Stomach (tissue), 9 donors: ENCODE data around the gene HYDIN. TPM values are rescaled to one million over a fixed set of nuclear protein-coding genes. Genes with fewer than 3 reads are reported as not detected.

Experiments
- DNase-seq, 2 donors: peaks; one replicate each; pipeline versions ENCODE4 v3.0.0 to v3.0.0-alpha.2; 2013 to 2019
- H3K27ac ChIP-seq, 5 donors: fragments of 200-600 bp in 4 of 5; sonication (generic) in 4 of 5; one replicate each; pipeline ENCODE4 v1.5.1; 2013 to 2019; ENCODE audit warnings: mild to moderate bottlenecking in 1 of 5, moderate library complexity in 1 of 5
- H3K27me3 ChIP-seq, 3 donors: fragments of 200-600 bp; sonication (generic); one replicate each; pipeline ENCODE4 v1.5.1; 2017 to 2019; ENCODE audit warnings: mixed run types in 1 of 3
- H3K36me3 ChIP-seq, 4 donors: fragments of 200-600 bp; sonication (generic); 1 replicate in 3 of 4; 2 replicates in 1 of 4; pipeline ENCODE4 v1.5.1; 2016 to 2019
- H3K4me1 ChIP-seq, 4 donors: fragments of 200-600 bp; sonication (generic); one replicate each; pipeline ENCODE4 v1.5.1; 2016 to 2019
- H3K4me3 ChIP-seq, 4 donors: fragments of 200-600 bp; sonication (generic) in 3 of 4; one replicate each; pipeline ENCODE4 v1.5.1; 2016 to 2019; ENCODE audit warnings: mild to moderate bottlenecking in 1 of 4
- H3K9me3 ChIP-seq, 4 donors: fragments of 200-600 bp; sonication (generic); one replicate each; pipeline ENCODE4 v1.5.1; 2016 to 2019
- EP300 ChIP-seq: sonication (generic); formaldehyde crosslinking; IDR thresholded peaks from one replicate; pipeline ENCODE4 v1.6.1; 2017; ENCODE audit warnings: antibody characterized with exemption
- POLR2A ChIP-seq, 4 donors: fragments of 450-650 bp; IDR thresholded peaks; one replicate each; pipeline ENCODE4 v1.6.1; 2016; ENCODE audit warnings: antibody characterized with exemption in 4 of 4, control low read depth in 2 of 4, mild to moderate bottlenecking in 1 of 4, moderate library complexity in 1 of 4
- POLR2AphosphoS5 ChIP-seq, 3 donors: sonication (generic); formaldehyde crosslinking; IDR thresholded peaks; one replicate each; pipeline ENCODE4 v1.6.1; 2016; ENCODE audit warnings: antibody characterized with exemption in 3 of 3
- WGBS, 5 donors: extraction: QIAGEN DNeasy Blood & Tissue Kit in 3 of 5; methylation state at CpG; one replicate each; pipeline versions ENCODE4 v1.1.5 to v1.1.7; 2013 to 2018; 5-methylcytosine and 5-hydroxymethylcytosine counted together
- intact Hi-C: fragments of 100-400 bp; cut with DNase I; formaldehyde crosslinking; loops from one replicate; pipeline ENCODE4 v1.15.1; 2023; ENCODE audit warnings: low total_unique reads
- polyA plus RNA-seq, 3 donors: library from polyadenylated mRNA; stranded (reverse); fragments of 200-250 nt; gene quantifications; one replicate each; pipeline ENCODE4 v1.2.3, GENCODE V29; 2013
- total RNA-seq, 5 donors: library from RNA; depleted of rRNA; stranded (reverse); fragments of >200 nt; gene quantifications; one replicate each; pipeline versions ENCODE4 v1.1.0 to v1.2.3, GENCODE V29; 2014 to 2016
- TF ChIP-seq, protein P1 (sequence below), 7 experiments: fragments of 450-650 bp in 4 of 7; fragments of 200-600 bp in 3 of 7; sonication (generic) in 3 of 7; IDR thresholded peaks; one replicate each; pipeline ENCODE4 v1.5.1; 2016 to 2019; ENCODE audit warnings: antibody characterized with exemption in 7 of 7, control low read depth in 2 of 7, mild to moderate bottlenecking in 1 of 7
- donor health status: healthy with polysubstance abuse.
- donor health status: Bipolar disorder and iron deficiency.
- donor health status: healthy.

Gene HYDIN
- total and polyA plus RNA-seq, 8 donors = 0.05 to 11.2 (median 0.58) TPM; not detected in 1

- DNase-seq = no peak
- 95 to 96% (median 96%) methylated on average over 4 to 10 of the region's 10 CpGs for WGBS, 5 donors
- Histone ChIP-seq H3K4me3 (no peak overlapping the region), H3K36me3 (peaks cover 56 to 97% (median 88%) of the 10 kb centered on the region in 4 donors), H3K27ac (no peak overlapping the region), H3K4me1 (no peaks in the 10 kb centered on the region), H3K27me3 (no peaks in the 10 kb centered on the region), H3K9me3 (peaks cover 0 to 7% (median 0%) of the 10 kb centered on the region in 4 donors)
- no peak for TF ChIP-seq POLR2AphosphoS5 (IDR thresholded peaks at IDR 0.05)
- TF ChIP-seq, protein P1, sequence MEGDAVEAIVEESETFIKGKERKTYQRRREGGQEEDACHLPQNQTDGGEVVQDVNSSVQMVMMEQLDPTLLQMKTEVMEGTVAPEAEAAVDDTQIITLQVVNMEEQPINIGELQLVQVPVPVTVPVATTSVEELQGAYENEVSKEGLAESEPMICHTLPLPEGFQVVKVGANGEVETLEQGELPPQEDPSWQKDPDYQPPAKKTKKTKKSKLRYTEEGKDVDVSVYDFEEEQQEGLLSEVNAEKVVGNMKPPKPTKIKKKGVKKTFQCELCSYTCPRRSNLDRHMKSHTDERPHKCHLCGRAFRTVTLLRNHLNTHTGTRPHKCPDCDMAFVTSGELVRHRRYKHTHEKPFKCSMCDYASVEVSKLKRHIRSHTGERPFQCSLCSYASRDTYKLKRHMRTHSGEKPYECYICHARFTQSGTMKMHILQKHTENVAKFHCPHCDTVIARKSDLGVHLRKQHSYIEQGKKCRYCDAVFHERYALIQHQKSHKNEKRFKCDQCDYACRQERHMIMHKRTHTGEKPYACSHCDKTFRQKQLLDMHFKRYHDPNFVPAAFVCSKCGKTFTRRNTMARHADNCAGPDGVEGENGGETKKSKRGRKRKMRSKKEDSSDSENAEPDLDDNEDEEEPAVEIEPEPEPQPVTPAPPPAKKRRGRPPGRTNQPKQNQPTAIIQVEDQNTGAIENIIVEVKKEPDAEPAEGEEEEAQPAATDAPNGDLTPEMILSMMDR (IDR thresholded peaks at IDR 0.05) = no peak
- no peak for TF ChIP-seq EP300
- no peak for TF ChIP-seq POLR2A (IDR thresholded peaks at IDR 0.05)
- intact Hi-C loops = no loop called here
Observed at GRCh38 chr16:70780546-70780945, 450.0 kb downstream of the HYDIN start.

DNA sequence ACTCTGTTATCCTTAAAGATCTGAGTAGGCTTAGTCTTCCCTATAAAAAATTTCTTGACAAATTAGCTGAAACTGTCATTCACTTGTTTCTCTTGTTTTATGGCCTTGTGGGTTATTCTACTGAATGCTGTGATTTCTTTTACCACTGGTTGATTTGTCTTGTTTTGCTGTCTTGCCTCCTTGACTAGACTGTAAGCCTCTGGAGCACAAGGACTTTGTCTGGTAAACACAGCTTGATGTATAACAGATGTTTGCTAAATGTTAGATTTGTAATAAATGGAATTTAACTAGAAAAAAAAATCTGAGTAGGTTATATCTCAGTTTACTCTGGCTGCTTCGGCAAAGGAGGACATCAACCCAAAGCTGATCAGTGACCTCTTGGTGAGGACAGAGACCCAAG lies 451.2 kb downstream of the HYDIN start:
- no peak for DNase-seq
- peaks cover 0 to 7% (median 0%) of the 10 kb centered on the region in 4 donors for H3K9me3 ChIP-seq
- intact Hi-C loops = no loop called here
- H3K27me3 ChIP-seq = no peaks in the 10 kb centered on the region
- H3K36me3 ChIP-seq = peaks cover 46 to 97% (median 84%) of the 10 kb centered on the region in 4 donors
- TF ChIP-seq EP300 = no peak
- TF ChIP-seq, protein P1 (IDR thresholded peaks at IDR 0.05) = no peak
- TF ChIP-seq POLR2A (IDR thresholded peaks at IDR 0.05) = no peak
- no peak for TF ChIP-seq POLR2AphosphoS5 (IDR thresholded peaks at IDR 0.05)
- peak overlapping the region in 1 of 5 donors; percentile 22 for H3K27ac ChIP-seq
- H3K4me3 ChIP-seq = no peak overlapping the region
- WGBS, 5 donors = 67 to 96% (median 80%) methylated on average over 1 of the region's 1 CpG
- no peaks in the 10 kb centered on the region for H3K4me1 ChIP-seq

GRCh38 chr16:70778901-70779309 lies 451.6 kb downstream of the HYDIN start:
- DNase-seq = peak in 1 of 2 donors; percentile 86
- peak overlapping the region in 1 of 5 donors; percentile 22 for H3K27ac ChIP-seq
- H3K36me3 ChIP-seq = peaks cover 41 to 97% (median 84%) of the 10 kb centered on the region in 4 donors
- H3K27me3 ChIP-seq = no peaks in the 10 kb centered on the region
- H3K4me3 ChIP-seq = no peak overlapping the region
- peak in 1 of 3 donors; percentile 47 for TF ChIP-seq POLR2AphosphoS5 (IDR thresholded peaks at IDR 0.05)
- TF ChIP-seq, protein P1 (IDR thresholded peaks at IDR 0.05) = no peak
- no peak for TF ChIP-seq EP300
- TF ChIP-seq POLR2A (IDR thresholded peaks at IDR 0.05) = no peak
- H3K4me1 ChIP-seq = no peaks in the 10 kb centered on the region
- 63 to 75% (median 68%) methylated on average over 8 of the region's 8 CpGs for WGBS, 5 donors
- intact Hi-C loops = no loop called here
- peaks cover 0 to 7% (median 0%) of the 10 kb centered on the region in 4 donors for H3K9me3 ChIP-seq

- WGBS, 5 donors = 73 to 93% (median 90%) methylated on average over 8 of the region's 8 CpGs
Observed at GRCh38 chr16:70777973-70778406, 452.5 kb downstream of the HYDIN start.

More at GRCh38 chr16:70777973-70778406, 452.5 kb downstream of the HYDIN start:
- Histone ChIP-seq H3K27ac (no peak overlapping the region), H3K27me3 (no peaks in the 10 kb centered on the region), H3K4me1 (no peaks in the 10 kb centered on the region), H3K9me3 (peaks cover 0 to 7% (median 0%) of the 10 kb centered on the region in 4 donors), H3K36me3 (peaks cover 32 to 97% (median 84%) of the 10 kb centered on the region in 4 donors), H3K4me3 (no peak overlapping the region)
- no peak for TF ChIP-seq POLR2A (IDR thresholded peaks at IDR 0.05)
- no peak for TF ChIP-seq EP300
- TF ChIP-seq, protein P1 (IDR thresholded peaks at IDR 0.05) = no peak
- TF ChIP-seq POLR2AphosphoS5 (IDR thresholded peaks at IDR 0.05) = no peak
- no peak for DNase-seq
- intact Hi-C loops = no loop called here
